Measurements from ENCODE around the gene GPR156.

GRCh38 chr3:120285508-120285841 is 453 bp upstream of the GPR156 start:
- TF ChIP-seq, protein P1, sequence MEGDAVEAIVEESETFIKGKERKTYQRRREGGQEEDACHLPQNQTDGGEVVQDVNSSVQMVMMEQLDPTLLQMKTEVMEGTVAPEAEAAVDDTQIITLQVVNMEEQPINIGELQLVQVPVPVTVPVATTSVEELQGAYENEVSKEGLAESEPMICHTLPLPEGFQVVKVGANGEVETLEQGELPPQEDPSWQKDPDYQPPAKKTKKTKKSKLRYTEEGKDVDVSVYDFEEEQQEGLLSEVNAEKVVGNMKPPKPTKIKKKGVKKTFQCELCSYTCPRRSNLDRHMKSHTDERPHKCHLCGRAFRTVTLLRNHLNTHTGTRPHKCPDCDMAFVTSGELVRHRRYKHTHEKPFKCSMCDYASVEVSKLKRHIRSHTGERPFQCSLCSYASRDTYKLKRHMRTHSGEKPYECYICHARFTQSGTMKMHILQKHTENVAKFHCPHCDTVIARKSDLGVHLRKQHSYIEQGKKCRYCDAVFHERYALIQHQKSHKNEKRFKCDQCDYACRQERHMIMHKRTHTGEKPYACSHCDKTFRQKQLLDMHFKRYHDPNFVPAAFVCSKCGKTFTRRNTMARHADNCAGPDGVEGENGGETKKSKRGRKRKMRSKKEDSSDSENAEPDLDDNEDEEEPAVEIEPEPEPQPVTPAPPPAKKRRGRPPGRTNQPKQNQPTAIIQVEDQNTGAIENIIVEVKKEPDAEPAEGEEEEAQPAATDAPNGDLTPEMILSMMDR (IDR thresholded peaks at IDR 0.05), result no peak
- no peak for TF ChIP-seq FOSL2 (IDR thresholded peaks at IDR 0.05; ENCODE audit: borderline replicate concordance, low read depth)
- TF ChIP-seq POLR2AphosphoS5 (IDR thresholded peaks at IDR 0.05; ENCODE audit: low read depth, low read length), result no peak
- TF ChIP-seq, protein P2, sequence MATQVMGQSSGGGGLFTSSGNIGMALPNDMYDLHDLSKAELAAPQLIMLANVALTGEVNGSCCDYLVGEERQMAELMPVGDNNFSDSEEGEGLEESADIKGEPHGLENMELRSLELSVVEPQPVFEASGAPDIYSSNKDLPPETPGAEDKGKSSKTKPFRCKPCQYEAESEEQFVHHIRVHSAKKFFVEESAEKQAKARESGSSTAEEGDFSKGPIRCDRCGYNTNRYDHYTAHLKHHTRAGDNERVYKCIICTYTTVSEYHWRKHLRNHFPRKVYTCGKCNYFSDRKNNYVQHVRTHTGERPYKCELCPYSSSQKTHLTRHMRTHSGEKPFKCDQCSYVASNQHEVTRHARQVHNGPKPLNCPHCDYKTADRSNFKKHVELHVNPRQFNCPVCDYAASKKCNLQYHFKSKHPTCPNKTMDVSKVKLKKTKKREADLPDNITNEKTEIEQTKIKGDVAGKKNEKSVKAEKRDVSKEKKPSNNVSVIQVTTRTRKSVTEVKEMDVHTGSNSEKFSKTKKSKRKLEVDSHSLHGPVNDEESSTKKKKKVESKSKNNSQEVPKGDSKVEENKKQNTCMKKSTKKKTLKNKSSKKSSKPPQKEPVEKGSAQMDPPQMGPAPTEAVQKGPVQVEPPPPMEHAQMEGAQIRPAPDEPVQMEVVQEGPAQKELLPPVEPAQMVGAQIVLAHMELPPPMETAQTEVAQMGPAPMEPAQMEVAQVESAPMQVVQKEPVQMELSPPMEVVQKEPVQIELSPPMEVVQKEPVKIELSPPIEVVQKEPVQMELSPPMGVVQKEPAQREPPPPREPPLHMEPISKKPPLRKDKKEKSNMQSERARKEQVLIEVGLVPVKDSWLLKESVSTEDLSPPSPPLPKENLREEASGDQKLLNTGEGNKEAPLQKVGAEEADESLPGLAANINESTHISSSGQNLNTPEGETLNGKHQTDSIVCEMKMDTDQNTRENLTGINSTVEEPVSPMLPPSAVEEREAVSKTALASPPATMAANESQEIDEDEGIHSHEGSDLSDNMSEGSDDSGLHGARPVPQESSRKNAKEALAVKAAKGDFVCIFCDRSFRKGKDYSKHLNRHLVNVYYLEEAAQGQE (IDR thresholded peaks at IDR 0.05; ENCODE audit: low read depth, low read length), result no peak
- TF ChIP-seq JUND (IDR thresholded peaks at IDR 0.05), result no peak
- no peak for TF ChIP-seq MAX (IDR thresholded peaks at IDR 0.05; ENCODE audit: low read depth)
- no peak for TF ChIP-seq CHD2 (IDR thresholded peaks at IDR 0.05; ENCODE audit: low read length, partially characterized antibody)
- TF ChIP-seq TEAD4 (IDR thresholded peaks at IDR 0.05; ENCODE audit: borderline replicate concordance, insufficient read depth), result no peak
- TF ChIP-seq EZH2phosphoT487 (IDR thresholded peaks at IDR 0.05; ENCODE audit: borderline replicate concordance, low read depth), result no peak
- no peak for TF ChIP-seq USF1 (IDR thresholded peaks at IDR 0.05; ENCODE audit: borderline replicate concordance, low read depth)
- TF ChIP-seq TAF1 (IDR thresholded peaks at IDR 0.05; ENCODE audit: borderline replicate concordance, low read depth, low read length), result no peak
- no peak for TF ChIP-seq RXRA (IDR thresholded peaks at IDR 0.05; ENCODE audit: borderline replicate concordance, low read depth)
- TF ChIP-seq EP300 (IDR thresholded peaks at IDR 0.05; ENCODE audit: borderline replicate concordance in 1 of 2, low read depth in 1 of 2, low read length in 1 of 2), result no peak
